ENCODE results near the gene NUDCD3. TPM values are rescaled to one million over a fixed set of nuclear protein-coding genes. Genes with fewer than 3 reads are reported as not detected.

NUDCD3 gene
- polyA plus RNA-seq, 1 donor (not counting 4 experiments of a cell fraction or from before 2014, with no cell fraction given) = 58.7 TPM

DNA sequence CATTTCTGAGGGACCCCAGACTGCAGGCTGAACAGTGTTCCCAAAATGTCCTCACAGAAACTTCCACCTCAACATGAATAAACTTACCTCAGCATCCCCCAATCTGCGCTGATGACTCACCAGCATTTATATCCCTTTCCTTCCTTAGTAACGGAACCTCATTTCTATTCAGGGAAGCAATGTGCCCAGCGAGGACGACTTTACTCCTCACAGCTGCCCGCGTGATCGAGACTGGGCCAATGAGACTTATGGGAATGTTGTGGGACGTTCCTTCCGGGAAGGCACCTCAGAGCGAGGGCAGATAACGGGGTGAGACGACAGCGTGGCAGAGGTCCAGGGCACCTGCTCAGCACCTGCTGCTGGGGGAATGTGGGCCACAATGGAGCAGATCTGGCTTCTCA lies 91.9 kb downstream of the NUDCD3 start:
- H3K9ac ChIP-seq (ENCODE audit: control insufficient read depth, extremely low read depth, insufficient read depth, low read length) = no peak overlapping the region
- no peak overlapping the region for H3K4me2 ChIP-seq (ENCODE audit: control insufficient read depth, extremely low read depth, insufficient read depth, low read depth, low read length)
- DNase-seq (ENCODE audit: low read depth, low spot score) (no peak), FAIRE-seq (no peak)
- dilution Hi-C loops (cut with MboI; ENCODE audit: extremely low pct_ligation_motif_present, low sequenced_read_pairs) = no loop called here
- peaks cover 21 to 31% of the 10 kb centered on the region in 2 experiments for H3K36me3 ChIP-seq (ENCODE audit: control insufficient read depth in 2 of 2, extremely low read depth in 1 of 2, insufficient read depth in 2 of 2, low read length in 2 of 2)
- no peak for TF ChIP-seq EZH2 (IDR thresholded peaks at IDR 0.05; ENCODE audit: low read length)
- TF ChIP-seq, protein P1, sequence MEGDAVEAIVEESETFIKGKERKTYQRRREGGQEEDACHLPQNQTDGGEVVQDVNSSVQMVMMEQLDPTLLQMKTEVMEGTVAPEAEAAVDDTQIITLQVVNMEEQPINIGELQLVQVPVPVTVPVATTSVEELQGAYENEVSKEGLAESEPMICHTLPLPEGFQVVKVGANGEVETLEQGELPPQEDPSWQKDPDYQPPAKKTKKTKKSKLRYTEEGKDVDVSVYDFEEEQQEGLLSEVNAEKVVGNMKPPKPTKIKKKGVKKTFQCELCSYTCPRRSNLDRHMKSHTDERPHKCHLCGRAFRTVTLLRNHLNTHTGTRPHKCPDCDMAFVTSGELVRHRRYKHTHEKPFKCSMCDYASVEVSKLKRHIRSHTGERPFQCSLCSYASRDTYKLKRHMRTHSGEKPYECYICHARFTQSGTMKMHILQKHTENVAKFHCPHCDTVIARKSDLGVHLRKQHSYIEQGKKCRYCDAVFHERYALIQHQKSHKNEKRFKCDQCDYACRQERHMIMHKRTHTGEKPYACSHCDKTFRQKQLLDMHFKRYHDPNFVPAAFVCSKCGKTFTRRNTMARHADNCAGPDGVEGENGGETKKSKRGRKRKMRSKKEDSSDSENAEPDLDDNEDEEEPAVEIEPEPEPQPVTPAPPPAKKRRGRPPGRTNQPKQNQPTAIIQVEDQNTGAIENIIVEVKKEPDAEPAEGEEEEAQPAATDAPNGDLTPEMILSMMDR (optimal IDR thresholded peaks at IDR 0.05 in 1 of 3, IDR thresholded peaks at IDR 0.05 in 1 of 3, conservative IDR thresholded peaks at IDR 0.05 in 1 of 3; ENCODE audit: extremely low read depth in 1 of 3, insufficient read depth in 2 of 3, low read length in 3 of 3) = no peak
- no peak overlapping the region for H3K4me3 ChIP-seq (ENCODE audit: control insufficient read depth in 2 of 3, extremely low read depth in 1 of 3, insufficient read depth in 2 of 3, low read depth in 1 of 3, low read length in 3 of 3)
- H3K27ac ChIP-seq (ENCODE audit: control insufficient read depth, insufficient read depth, low read length) = no peak overlapping the region
- no peak overlapping the region for H2AFZ ChIP-seq (ENCODE audit: control insufficient read depth, low read length)
- H3K4me1 ChIP-seq (ENCODE audit: control insufficient read depth, extremely low read depth, insufficient read depth, low read length) = no peaks in the 10 kb centered on the region
- H3K79me2 ChIP-seq (ENCODE audit: control insufficient read depth, insufficient read depth, low read length) = peaks cover 2% of the 10 kb centered on the region
- no peaks in the 10 kb centered on the region for H3K27me3 ChIP-seq (ENCODE audit: control insufficient read depth, extremely low read depth, insufficient read depth, low read length)
- no peaks in the 10 kb centered on the region for H4K20me1 ChIP-seq (ENCODE audit: control insufficient read depth, extremely low read depth, insufficient read depth, low read length)
- no peaks in the 10 kb centered on the region for H3K9me3 ChIP-seq (ENCODE audit: control insufficient read depth, low read depth, low read length)
- H3K9me1 ChIP-seq (ENCODE audit: control insufficient read depth, extremely low read depth, insufficient read depth, low read length) = no peaks in the 10 kb centered on the region

DNA sequence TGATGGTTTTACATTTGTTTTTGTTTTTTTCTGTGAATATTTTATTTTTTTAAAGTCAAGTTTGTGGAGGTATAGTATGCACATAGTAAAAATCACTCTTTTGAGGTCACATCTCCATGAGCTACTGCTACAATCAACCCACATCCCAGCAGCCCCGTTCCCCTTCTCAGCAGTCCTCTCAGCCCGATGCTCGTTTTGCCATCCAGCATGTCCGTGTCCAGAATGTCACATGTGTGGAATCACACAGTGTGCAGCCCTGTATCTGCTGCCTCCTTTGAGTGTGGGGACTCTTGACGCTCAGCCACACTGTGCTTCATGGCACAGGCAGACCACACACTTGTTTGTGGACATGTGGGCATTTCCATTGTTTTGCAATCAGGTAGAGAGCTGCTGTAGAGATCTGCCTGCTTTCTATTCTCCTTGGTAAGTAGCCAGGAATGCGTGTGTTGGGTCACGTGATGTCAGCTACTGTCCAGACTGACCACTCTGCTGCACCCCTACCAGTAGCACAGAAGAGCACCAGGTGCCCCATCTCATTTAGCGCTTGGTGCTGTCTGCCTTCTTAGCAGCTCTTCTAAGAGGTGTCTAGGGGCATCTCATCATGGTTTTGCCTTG lies 93.4 kb downstream of the NUDCD3 start:
- no peaks in the 10 kb centered on the region for H4K20me1 ChIP-seq (ENCODE audit: control insufficient read depth, extremely low read depth, insufficient read depth, low read length)
- no peak for FAIRE-seq
- no peaks in the 10 kb centered on the region for H3K9me1 ChIP-seq (ENCODE audit: control insufficient read depth, extremely low read depth, insufficient read depth, low read length)
- dilution Hi-C loops (cut with MboI; ENCODE audit: extremely low pct_ligation_motif_present, low sequenced_read_pairs) = no loop called here
- H3K79me2 ChIP-seq (ENCODE audit: control insufficient read depth, insufficient read depth, low read length) = peaks cover 2% of the 10 kb centered on the region
- TF ChIP-seq, protein P1 (optimal IDR thresholded peaks at IDR 0.05 in 1 of 3, IDR thresholded peaks at IDR 0.05 in 1 of 3, conservative IDR thresholded peaks at IDR 0.05 in 1 of 3; ENCODE audit: extremely low read depth in 1 of 3, insufficient read depth in 2 of 3, low read length in 3 of 3) = no peak
- TF ChIP-seq EZH2 (IDR thresholded peaks at IDR 0.05; ENCODE audit: low read length) = no peak
- H3K4me3 ChIP-seq (ENCODE audit: control insufficient read depth in 2 of 3, extremely low read depth in 1 of 3, insufficient read depth in 2 of 3, low read depth in 1 of 3, low read length in 3 of 3) = no peak overlapping the region
- no peak overlapping the region for H3K9ac ChIP-seq (ENCODE audit: control insufficient read depth, extremely low read depth, insufficient read depth, low read length)
- peaks cover 16 to 19% of the 10 kb centered on the region in 2 experiments for H3K36me3 ChIP-seq (ENCODE audit: control insufficient read depth in 2 of 2, extremely low read depth in 1 of 2, insufficient read depth in 2 of 2, low read length in 2 of 2)
- no peak for DNase-seq (ENCODE audit: low read depth, low spot score)
- no peaks in the 10 kb centered on the region for H3K4me1 ChIP-seq (ENCODE audit: control insufficient read depth, extremely low read depth, insufficient read depth, low read length)
- no peak overlapping the region for H2AFZ ChIP-seq (ENCODE audit: control insufficient read depth, low read length)
- H3K27ac ChIP-seq (ENCODE audit: control insufficient read depth, insufficient read depth, low read length) = no peak overlapping the region
- no peaks in the 10 kb centered on the region for H3K27me3 ChIP-seq (ENCODE audit: control insufficient read depth, extremely low read depth, insufficient read depth, low read length)
- no peak overlapping the region for H3K4me2 ChIP-seq (ENCODE audit: control insufficient read depth, extremely low read depth, insufficient read depth, low read depth, low read length)
- no peaks in the 10 kb centered on the region for H3K9me3 ChIP-seq (ENCODE audit: control insufficient read depth, low read depth, low read length)
